Measurements from ENCODE around the gene IKBKE.

DNA sequence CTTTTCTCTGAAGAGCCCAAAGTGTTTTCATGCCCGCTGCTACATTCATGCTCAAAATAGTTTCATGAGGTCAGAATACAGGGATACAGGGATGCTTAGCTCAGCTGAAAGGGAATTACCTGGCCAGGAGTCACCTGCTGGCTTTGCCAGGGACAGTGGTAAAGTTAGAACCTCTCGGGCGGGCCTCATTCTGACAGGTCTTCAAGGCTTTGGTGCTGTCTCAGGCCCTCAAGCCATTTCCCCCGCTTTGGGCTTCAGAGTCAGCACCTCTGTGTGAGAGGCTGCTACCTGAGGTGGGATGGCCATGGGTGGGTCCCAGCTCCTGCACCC lies 42.5 kb downstream of the IKBKE start:
- TF ChIP-seq, protein P1, sequence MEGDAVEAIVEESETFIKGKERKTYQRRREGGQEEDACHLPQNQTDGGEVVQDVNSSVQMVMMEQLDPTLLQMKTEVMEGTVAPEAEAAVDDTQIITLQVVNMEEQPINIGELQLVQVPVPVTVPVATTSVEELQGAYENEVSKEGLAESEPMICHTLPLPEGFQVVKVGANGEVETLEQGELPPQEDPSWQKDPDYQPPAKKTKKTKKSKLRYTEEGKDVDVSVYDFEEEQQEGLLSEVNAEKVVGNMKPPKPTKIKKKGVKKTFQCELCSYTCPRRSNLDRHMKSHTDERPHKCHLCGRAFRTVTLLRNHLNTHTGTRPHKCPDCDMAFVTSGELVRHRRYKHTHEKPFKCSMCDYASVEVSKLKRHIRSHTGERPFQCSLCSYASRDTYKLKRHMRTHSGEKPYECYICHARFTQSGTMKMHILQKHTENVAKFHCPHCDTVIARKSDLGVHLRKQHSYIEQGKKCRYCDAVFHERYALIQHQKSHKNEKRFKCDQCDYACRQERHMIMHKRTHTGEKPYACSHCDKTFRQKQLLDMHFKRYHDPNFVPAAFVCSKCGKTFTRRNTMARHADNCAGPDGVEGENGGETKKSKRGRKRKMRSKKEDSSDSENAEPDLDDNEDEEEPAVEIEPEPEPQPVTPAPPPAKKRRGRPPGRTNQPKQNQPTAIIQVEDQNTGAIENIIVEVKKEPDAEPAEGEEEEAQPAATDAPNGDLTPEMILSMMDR (IDR thresholded peaks at IDR 0.05; ENCODE audit: low read length) = no peak
- no peak for TF ChIP-seq EZH2 (IDR thresholded peaks at IDR 0.05; ENCODE audit: borderline replicate concordance, low read length)
